SK-N-SH (cell line): ENCODE data around the gene ATP5MC3.

ENCODE experiments used
- NFIC ChIP-seq: IDR thresholded peaks from 2 replicates; pipeline ENCODE4 v1.4.0; 2012; ENCODE audit warnings: borderline replicate concordance
- USF2 ChIP-seq: fragments of 150-350 bp; IDR thresholded peaks from 2 replicates; pipeline ENCODE4 v1.6.1; 2017; ENCODE audit warnings: antibody characterized with exemption, low read length, low read depth, borderline replicate concordance
- YY1 ChIP-seq: IDR thresholded peaks from 2 replicates; pipeline ENCODE4 v1.4.0; 2012; ENCODE audit warnings: low read depth, mild to moderate bottlenecking

- TF ChIP-seq USF2 (no peak), NFIC (no peak), YY1 (no peak)
Observed at GRCh38 chr2:175205523-175205922, 24.0 kb upstream of the ATP5MC3 start.
